Right atrium auricular region (tissue), 2 donors: ENCODE measurements around the gene GNAO1. TPM values are rescaled to one million over a fixed set of nuclear protein-coding genes. Genes with fewer than 3 reads are reported as not detected.
"Not testable (repeated sequence)": the region's sequence is repeated elsewhere in the genome, so short reads cannot be mapped to it uniquely, and the experiment has no call there.

Experiments
- DNase-seq: peaks from one replicate; pipeline ENCODE4 v3.0.0-alpha.2; 2019; ENCODE audit warnings: low spot score
- H3K27ac ChIP-seq, 2 donors: fragments of 200-600 bp; sonication (generic); 1 replicate in 1 of 2; 2 replicates in 1 of 2; pipeline ENCODE4 v1.5.1; 2016 to 2019
- H3K27me3 ChIP-seq, 2 donors: fragments of 200-600 bp; sonication (generic); one replicate each; pipeline versions ENCODE4 v1.5.1 to v1.6.0; 2017 to 2019
- H3K36me3 ChIP-seq: fragments of 200-600 bp; sonication (generic); one replicate; pipeline ENCODE4 v1.5.1; 2016
- H3K4me1 ChIP-seq, 2 donors: fragments of 200-600 bp; sonication (generic); one replicate each; pipeline versions ENCODE4 v1.5.1 to v1.6.0; 2017 to 2019
- H3K4me3 ChIP-seq, 2 donors: fragments of 200-600 bp; sonication (generic); 1 replicate in 1 of 2; 2 replicates in 1 of 2; pipeline ENCODE4 v1.5.1; 2017 to 2019; ENCODE audit warnings: mild to moderate bottlenecking in 1 of 2, moderate library complexity in 1 of 2
- H3K9me3 ChIP-seq, 2 donors: fragments of 200-600 bp; sonication (generic); one replicate each; pipeline ENCODE4 v1.5.1; 2019
- total RNA-seq, 2 donors: library from RNA; depleted of rRNA; stranded (reverse); fragments of >200 nt; gene quantifications; one replicate each; pipeline ENCODE4 v1.1.0, GENCODE V29; 2016
- TF ChIP-seq, protein P1 (sequence below), 2 donors: fragments of 200-600 bp; sonication (generic); IDR thresholded peaks; one replicate each; pipeline ENCODE4 v1.5.1; 2019; ENCODE audit warnings: antibody characterized with exemption in 2 of 2

Gene GNAO1
- total RNA-seq, 2 donors from 2014 or later: 43.1 to 54.8 TPM

DNA sequence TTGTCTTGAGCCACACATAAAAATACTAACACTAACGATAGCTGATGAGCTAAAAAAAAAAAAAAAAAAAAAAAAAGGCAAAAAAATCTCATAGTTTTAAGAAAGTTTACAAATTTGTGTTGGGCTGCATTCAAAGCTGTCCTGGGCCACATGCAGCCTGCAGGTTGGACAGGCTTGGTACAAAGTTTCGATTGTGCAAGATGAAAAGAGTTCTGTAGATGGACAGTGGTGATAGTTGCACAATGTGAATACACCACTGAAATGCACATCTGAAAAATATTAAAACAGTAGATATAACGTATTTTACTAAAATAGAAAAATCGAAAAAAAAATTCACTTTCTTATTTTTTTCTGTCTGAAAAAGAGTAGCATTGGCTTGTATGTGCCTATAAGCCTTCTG is 191.2 kb downstream of the GNAO1 start:
- Histone ChIP-seq H3K4me3 (no peak overlapping the region), H3K4me1 (no peaks in the 10 kb centered on the region), H3K9me3 (peaks cover 0 to 14% of the 10 kb centered on the region in 2 donors), H3K27me3 (no peaks in the 10 kb centered on the region), H3K36me3 (peaks cover 84% of the 10 kb centered on the region), H3K27ac (no peak overlapping the region)
- TF ChIP-seq, protein P1, sequence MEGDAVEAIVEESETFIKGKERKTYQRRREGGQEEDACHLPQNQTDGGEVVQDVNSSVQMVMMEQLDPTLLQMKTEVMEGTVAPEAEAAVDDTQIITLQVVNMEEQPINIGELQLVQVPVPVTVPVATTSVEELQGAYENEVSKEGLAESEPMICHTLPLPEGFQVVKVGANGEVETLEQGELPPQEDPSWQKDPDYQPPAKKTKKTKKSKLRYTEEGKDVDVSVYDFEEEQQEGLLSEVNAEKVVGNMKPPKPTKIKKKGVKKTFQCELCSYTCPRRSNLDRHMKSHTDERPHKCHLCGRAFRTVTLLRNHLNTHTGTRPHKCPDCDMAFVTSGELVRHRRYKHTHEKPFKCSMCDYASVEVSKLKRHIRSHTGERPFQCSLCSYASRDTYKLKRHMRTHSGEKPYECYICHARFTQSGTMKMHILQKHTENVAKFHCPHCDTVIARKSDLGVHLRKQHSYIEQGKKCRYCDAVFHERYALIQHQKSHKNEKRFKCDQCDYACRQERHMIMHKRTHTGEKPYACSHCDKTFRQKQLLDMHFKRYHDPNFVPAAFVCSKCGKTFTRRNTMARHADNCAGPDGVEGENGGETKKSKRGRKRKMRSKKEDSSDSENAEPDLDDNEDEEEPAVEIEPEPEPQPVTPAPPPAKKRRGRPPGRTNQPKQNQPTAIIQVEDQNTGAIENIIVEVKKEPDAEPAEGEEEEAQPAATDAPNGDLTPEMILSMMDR (IDR thresholded peaks at IDR 0.05): no peak
- no peak for DNase-seq

DNA sequence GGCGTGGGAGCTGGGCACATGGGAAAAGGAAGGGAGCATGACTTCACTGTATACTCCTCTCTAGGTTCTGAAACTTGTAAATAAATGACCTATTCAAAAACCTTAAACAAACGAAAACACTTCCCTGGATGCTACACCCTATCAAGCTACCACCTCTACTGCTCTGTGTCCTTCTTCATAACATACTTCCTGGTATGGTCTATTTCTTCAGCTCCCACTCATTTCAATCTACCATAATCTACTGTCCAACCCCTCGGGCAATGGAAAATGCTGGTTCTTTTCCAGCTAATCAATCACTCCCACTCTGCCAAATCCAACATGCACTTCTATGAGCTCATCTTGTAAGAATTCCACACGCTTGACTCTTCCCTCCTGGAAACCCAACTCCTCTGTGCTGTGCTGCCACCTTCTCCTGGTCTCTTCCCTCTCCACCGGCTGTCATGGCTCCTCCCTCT is 191.6 kb downstream of the GNAO1 start:
- Histone ChIP-seq H3K27me3 (no peaks in the 10 kb centered on the region), H3K4me1 (no peaks in the 10 kb centered on the region), H3K4me3 (no peak overlapping the region), H3K36me3 (peaks cover 88% of the 10 kb centered on the region), H3K27ac (no peak overlapping the region), H3K9me3 (peaks cover 0 to 14% of the 10 kb centered on the region in 2 donors)
- TF ChIP-seq, protein P1 (IDR thresholded peaks at IDR 0.05): no peak
- no peak for DNase-seq

DNA sequence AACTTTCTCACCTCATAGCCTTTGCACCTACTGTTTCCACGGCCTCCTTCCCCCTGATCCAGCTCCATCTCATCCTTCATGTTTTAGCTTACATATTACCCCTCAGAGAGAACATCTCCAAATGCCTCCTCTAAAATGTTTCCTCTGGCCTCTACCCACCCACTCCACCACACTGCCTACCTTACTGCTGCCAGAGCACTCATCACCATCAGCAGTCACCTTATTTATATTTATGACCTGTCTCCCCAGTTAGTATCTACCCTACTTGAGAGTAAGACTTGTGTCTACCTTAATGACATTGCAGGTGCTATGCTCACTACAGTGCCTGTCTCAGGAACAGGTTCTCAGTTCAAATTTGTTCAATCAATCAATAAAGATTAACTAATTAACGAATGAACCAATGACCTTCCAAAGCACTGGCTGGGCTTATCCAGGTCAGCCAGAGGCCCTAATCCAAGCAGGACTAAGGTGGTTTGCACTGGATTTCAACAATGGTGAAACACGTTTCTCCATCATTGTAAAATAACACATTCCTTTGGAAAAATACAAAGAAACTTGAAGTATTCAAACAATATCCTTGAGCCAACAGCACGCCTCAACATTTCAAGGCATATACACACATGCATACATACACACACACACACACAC is 192.9 kb downstream of the GNAO1 start:
- Histone ChIP-seq H3K27me3 (no peaks in the 10 kb centered on the region), H3K9me3 (peaks cover 0 to 14% of the 10 kb centered on the region in 2 donors), H3K4me1 (no peaks in the 10 kb centered on the region), H3K4me3 (no peak overlapping the region), H3K36me3 (peaks cover 92% of the 10 kb centered on the region), H3K27ac (no peak overlapping the region)
- no peak for DNase-seq
- TF ChIP-seq, protein P1 (IDR thresholded peaks at IDR 0.05): no peak

DNA sequence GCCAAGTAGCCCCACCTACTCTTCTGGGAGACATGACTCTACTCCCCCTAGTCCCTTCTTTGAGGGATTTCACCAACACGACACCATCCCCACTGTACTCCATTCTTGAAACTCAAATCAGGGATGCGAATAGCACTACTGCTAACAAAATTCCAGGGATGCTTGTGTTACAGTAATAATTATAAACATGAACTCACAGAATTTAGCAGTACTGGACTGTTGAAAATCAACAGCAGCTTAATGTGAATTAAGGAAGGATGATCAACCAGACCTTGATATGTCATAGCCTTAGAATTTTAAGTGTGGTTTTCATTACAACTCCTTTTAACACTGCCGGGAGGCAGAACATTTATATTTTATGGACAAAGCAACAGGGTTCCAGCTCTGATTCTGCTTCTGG is 196.1 kb downstream of the GNAO1 start:
- H3K4me3 ChIP-seq: no peak overlapping the region
- no peaks in the 10 kb centered on the region for H3K9me3 ChIP-seq
- H3K27me3 ChIP-seq: no peaks in the 10 kb centered on the region
- no peak overlapping the region for H3K27ac ChIP-seq
- no peaks in the 10 kb centered on the region for H3K4me1 ChIP-seq
- TF ChIP-seq, protein P1 (IDR thresholded peaks at IDR 0.05): no peak
- no peak for DNase-seq
- peaks cover 80% of the 10 kb centered on the region for H3K36me3 ChIP-seq

DNA sequence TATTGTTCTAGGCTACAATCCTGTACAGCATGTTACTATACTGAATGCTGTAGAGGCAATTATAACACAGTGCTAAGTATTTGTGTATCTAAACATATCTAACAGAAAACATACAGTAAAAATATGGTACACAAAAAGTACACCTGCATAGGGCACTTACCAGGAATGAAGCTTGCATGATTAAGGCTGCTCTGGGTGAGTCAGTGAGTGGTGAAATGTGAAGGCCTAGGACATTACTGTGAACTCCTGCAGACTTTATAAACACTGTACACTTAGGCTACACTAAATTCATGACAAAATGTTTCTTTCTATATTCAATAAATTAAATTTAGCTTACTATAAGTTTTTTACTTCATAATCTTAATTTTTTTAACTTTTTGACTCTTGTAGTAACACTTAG is 196.9 kb downstream of the GNAO1 start:
- H3K27ac ChIP-seq: no peak overlapping the region
- TF ChIP-seq, protein P1 (IDR thresholded peaks at IDR 0.05): no peak
- no peaks in the 10 kb centered on the region for H3K27me3 ChIP-seq
- no peak for DNase-seq
- no peak overlapping the region for H3K4me3 ChIP-seq
- peaks cover 72% of the 10 kb centered on the region for H3K36me3 ChIP-seq
- no peaks in the 10 kb centered on the region for H3K9me3 ChIP-seq
- H3K4me1 ChIP-seq: no peaks in the 10 kb centered on the region

- Histone ChIP-seq H3K27ac (no peak overlapping the region), H3K36me3 (peaks cover 58% of the 10 kb centered on the region), H3K4me1 (no peaks in the 10 kb centered on the region), H3K27me3 (no peaks in the 10 kb centered on the region), H3K9me3 (no peaks in the 10 kb centered on the region), H3K4me3 (no peak overlapping the region)
- DNase-seq: no peak
- TF ChIP-seq, protein P1 (IDR thresholded peaks at IDR 0.05): no peak
These were observed 198.3 kb downstream of the GNAO1 start for GRCh38 chr16:56389554-56389953.

- H3K4me1 ChIP-seq, H3K9me3 ChIP-seq, H3K27ac ChIP-seq, DNase-seq, H3K4me3 ChIP-seq, H3K27me3 ChIP-seq: not testable (repeated sequence)
- H3K36me3 ChIP-seq: peaks cover 28% of the 10 kb centered on the region
These were observed 205.4 kb downstream of the GNAO1 start for GRCh38 chr16:56396724-56397123.
